Esophagus squamous epithelium (tissue), 5 donors: Measurements from ENCODE around the gene CLCN7. TPM values are rescaled to one million over a fixed set of nuclear protein-coding genes. Genes with fewer than 3 reads are reported as not detected.
A peak's percentile ranks its signal among the peaks of the same experiment; 100 is the strongest.
"Not testable (repeated sequence)": the region's sequence is repeated elsewhere in the genome, so short reads cannot be mapped to it uniquely, and the experiment has no call there.

Source experiments
- DNase-seq: peaks from one replicate; lab custom pipeline; 2025; lab: John Stamatoyannopoulos, UW
- H3K27ac ChIP-seq, 4 donors: fragments of 200-600 bp; sonication (generic); one replicate each; pipeline ENCODE4 v1.5.1; 2016 to 2019; ENCODE audit warnings: mild to moderate bottlenecking in 1 of 4
- H3K27me3 ChIP-seq, 4 donors: fragments of 200-600 bp; sonication (generic); 1 replicate in 3 of 4; 2 replicates in 1 of 4; pipeline versions ENCODE4 v1.5.1 to v1.6.0; 2017 to 2021; ENCODE audit warnings: antibody characterized with exemption in 1 of 4
- H3K36me3 ChIP-seq, 3 donors: fragments of 200-600 bp; sonication (generic); one replicate each; pipeline ENCODE4 v1.5.1; 2016 to 2019
- H3K4me1 ChIP-seq, 3 donors: fragments of 200-600 bp; sonication (generic); one replicate each; pipeline ENCODE4 v1.5.1; 2017 to 2019
- H3K4me3 ChIP-seq, 4 donors: fragments of 200-600 bp; sonication (generic); 1 replicate in 3 of 4; 2 replicates in 1 of 4; pipeline ENCODE4 v1.5.1; 2016 to 2019; ENCODE audit warnings: mild to moderate bottlenecking in 2 of 4, moderate library complexity in 1 of 4
- H3K9me3 ChIP-seq, 3 donors: fragments of 200-600 bp; sonication (generic); one replicate each; pipeline ENCODE4 v1.5.1; 2016 to 2019
- POLR2A ChIP-seq, 4 donors: fragments of 450-650 bp; IDR thresholded peaks; one replicate each; pipeline ENCODE4 v1.6.1; 2017; ENCODE audit warnings: antibody characterized with exemption in 4 of 4, mild to moderate bottlenecking in 4 of 4, moderate library complexity in 3 of 4
- WGBS, 2 donors: methylation state at CpG; one replicate each; pipeline ENCODE4 v1.1.5; 2018; 5-methylcytosine and 5-hydroxymethylcytosine counted together
- intact Hi-C: fragments of 100-400 bp; cut with DNase I; formaldehyde crosslinking; loops from one replicate; pipeline ENCODE4 v1.15.0; 2022
- total RNA-seq, 4 donors: library from RNA; depleted of rRNA; stranded (reverse); fragments of >200 nt; gene quantifications; one replicate each; pipeline ENCODE4 v1.1.0, GENCODE V29; 2016
- TF ChIP-seq, protein P1 (sequence below), 6 experiments: fragments of 450-650 bp in 4 of 6; fragments of 200-600 bp in 2 of 6; sonication (generic) in 2 of 6; IDR thresholded peaks; one replicate each; pipeline ENCODE4 v1.5.1; 2016 to 2019; ENCODE audit warnings: antibody characterized with exemption in 6 of 6, mild to moderate bottlenecking in 4 of 6, moderate library complexity in 4 of 6
- donor health status: DM: yes; HTN: yes; CAD: no.

CLCN7 gene
- total RNA-seq, 4 donors from 2014 or later: 21.5 to 41.2 (median 33.6) TPM

DNA sequence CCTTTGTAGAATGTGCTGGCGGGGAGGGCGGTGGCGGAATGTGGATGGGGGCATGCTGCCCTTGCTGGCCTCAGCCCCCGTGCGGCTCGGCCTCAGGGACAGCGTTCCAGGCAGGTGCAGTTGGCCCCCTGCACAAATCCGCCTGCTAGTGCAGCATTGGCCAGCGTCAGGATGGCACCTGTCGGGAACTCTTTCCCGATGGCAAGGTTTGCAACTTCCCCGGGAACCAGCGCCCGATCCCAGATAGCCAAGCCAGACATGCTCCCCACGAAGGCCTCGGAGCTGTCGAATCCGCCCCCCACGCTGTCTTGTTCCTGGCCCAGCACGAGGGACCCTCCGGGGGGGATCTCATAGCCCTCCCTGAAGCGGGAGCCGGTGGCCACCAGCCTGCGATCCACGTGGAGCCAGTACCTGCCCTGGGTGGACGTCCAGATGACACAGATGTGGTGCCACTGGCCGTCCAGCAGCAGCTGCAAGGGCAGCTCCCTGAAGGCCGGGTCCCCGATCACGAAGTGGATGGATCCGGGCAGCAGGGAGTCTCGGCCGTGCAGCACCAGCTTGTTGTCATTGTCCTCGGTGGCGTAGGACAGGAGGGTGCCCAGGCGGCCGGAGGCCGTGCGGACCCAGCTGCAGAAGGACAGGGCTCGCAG lies 11.1 kb upstream of the CLCN7 start:
- no peaks in the 10 kb centered on the region for H3K36me3 ChIP-seq
- no peak for DNase-seq
- TF ChIP-seq POLR2A (IDR thresholded peaks at IDR 0.05): no peak
- H3K27ac ChIP-seq: no peak overlapping the region
- H3K4me1 ChIP-seq: peaks cover 0 to 13% (median 0%) of the 10 kb centered on the region in 3 donors
- peaks cover 0 to 10% (median 0%) of the 10 kb centered on the region in 4 donors for H3K27me3 ChIP-seq
- no peaks in the 10 kb centered on the region for H3K9me3 ChIP-seq
- WGBS, 2 donors: 92 to 97% methylated on average over 6 to 7 of the region's 40 CpGs
- no peak overlapping the region for H3K4me3 ChIP-seq
- intact Hi-C loops: no loop called here

DNA sequence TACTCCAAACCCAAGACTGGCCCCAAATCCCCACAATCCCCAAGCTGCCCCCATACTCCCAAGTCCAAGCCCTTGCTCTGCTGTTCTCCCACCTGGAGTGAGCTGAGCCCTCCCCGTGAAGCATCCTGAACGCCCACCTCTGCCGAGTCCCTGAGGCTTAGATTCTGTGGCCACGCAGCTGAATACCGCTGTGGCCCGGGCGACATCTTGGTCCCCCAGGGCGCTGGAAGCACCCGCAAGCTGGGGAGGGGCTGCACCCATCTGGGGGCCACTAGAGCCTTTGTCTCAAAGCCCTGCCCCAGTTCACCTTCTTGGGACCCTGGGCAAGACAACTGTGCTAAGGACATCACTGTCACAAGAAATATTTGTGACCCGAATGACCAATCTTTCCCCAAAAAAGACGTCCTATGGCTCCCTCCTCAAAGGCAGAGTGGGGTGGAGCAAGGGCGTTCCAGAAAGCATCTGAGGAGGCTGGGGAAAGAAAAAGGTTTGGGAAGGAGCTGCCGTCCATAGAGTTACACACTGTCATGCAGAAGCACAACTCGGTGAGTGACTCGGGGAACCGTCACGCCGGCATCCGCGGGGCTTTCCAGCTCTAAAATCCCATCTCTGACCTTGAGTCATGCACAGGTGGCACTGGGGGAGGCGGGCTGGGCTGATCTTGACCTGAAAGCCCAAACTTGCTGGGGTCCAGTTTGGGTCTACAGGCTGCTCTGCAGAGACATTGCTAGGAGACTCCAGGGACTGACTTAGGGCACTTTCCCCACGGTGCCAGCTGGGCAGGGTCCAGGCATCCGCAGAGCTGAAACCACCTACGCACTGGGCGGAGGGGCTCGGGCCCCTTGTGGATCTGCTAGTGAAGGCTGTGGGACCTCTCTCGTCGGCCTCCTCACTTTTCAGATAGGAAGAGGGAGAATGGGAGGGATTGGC lies 7.3 kb upstream of the CLCN7 start:
- Histone ChIP-seq H3K4me1 (peaks cover 0 to 13% (median 0%) of the 10 kb centered on the region in 3 donors), H3K36me3 (no peaks in the 10 kb centered on the region), H3K27ac (no peak overlapping the region), H3K9me3 (no peaks in the 10 kb centered on the region), H3K27me3 (peaks cover 0 to 10% (median 0%) of the 10 kb centered on the region in 4 donors), H3K4me3 (no peak overlapping the region)
- TF ChIP-seq, protein P1, sequence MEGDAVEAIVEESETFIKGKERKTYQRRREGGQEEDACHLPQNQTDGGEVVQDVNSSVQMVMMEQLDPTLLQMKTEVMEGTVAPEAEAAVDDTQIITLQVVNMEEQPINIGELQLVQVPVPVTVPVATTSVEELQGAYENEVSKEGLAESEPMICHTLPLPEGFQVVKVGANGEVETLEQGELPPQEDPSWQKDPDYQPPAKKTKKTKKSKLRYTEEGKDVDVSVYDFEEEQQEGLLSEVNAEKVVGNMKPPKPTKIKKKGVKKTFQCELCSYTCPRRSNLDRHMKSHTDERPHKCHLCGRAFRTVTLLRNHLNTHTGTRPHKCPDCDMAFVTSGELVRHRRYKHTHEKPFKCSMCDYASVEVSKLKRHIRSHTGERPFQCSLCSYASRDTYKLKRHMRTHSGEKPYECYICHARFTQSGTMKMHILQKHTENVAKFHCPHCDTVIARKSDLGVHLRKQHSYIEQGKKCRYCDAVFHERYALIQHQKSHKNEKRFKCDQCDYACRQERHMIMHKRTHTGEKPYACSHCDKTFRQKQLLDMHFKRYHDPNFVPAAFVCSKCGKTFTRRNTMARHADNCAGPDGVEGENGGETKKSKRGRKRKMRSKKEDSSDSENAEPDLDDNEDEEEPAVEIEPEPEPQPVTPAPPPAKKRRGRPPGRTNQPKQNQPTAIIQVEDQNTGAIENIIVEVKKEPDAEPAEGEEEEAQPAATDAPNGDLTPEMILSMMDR (IDR thresholded peaks at IDR 0.05): no peak
- TF ChIP-seq POLR2A (IDR thresholded peaks at IDR 0.05): no peak
- 47 to 78% methylated on average over 17 to 26 of the region's 28 CpGs for WGBS, 2 donors
- intact Hi-C loops: no loop called here
- DNase-seq: no peak

DNA sequence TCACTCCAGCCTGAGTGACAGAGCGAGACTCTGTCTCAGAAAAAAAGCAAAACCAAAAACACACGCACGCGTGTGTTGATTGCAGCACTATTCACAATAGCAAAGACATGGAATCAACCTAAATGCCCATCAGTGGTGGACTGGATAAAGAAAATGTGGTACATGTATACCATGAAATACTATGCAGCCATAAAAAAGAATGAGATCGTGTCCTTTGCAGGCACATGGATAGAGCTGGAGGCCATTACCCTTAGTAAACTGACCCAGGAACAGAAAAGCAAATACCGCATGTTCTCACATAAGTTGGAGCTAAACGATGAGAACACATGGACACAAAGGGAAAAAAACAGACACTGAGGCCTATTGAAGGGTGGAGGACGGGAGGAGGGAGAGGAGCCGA lies 4.1 kb upstream of the CLCN7 start:
- H3K9me3 ChIP-seq, DNase-seq, H3K4me3 ChIP-seq, intact Hi-C loops, H3K36me3 ChIP-seq, H3K27ac ChIP-seq: not testable (repeated sequence)
- Histone ChIP-seq H3K27me3 (peaks cover 0 to 10% (median 0%) of the 10 kb centered on the region in 4 donors), H3K4me1 (peaks cover 6 to 29% (median 9%) of the 10 kb centered on the region in 3 donors)
- 94 to 97% methylated on average over 9 of the region's 9 CpGs for WGBS, 2 donors

DNA sequence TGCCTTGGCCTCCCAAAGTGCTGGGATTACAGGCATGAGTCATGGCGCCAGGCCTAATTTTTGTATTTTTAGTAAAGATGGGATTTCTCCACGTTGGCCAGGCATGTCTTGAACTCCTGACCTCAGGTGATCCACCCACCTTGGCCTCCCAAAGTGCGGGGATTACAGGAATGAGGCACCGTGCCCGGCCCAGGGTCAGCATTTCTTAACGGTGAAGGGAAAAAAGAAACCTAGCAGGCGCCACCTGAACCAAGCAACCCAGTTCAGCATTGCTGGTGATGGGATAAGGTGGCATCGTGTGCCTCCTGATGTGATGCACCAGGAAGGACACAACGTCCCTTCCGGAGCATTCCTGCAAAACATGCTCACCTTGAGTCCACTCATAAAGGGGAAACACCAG lies 2.2 kb upstream of the CLCN7 start:
- no peaks in the 10 kb centered on the region for H3K9me3 ChIP-seq
- H3K27me3 ChIP-seq: peaks cover 0 to 9% (median 0%) of the 10 kb centered on the region in 4 donors
- H3K36me3 ChIP-seq: no peaks in the 10 kb centered on the region
- no peak overlapping the region for H3K4me3 ChIP-seq
- 88% methylated on average over 7 to 10 of the region's 10 CpGs for WGBS, 2 donors
- DNase-seq: no peak
- TF ChIP-seq, protein P1 (IDR thresholded peaks at IDR 0.05): no peak
- no peak for TF ChIP-seq POLR2A (IDR thresholded peaks at IDR 0.05)
- intact Hi-C loops: no loop called here
- H3K27ac ChIP-seq: no peak overlapping the region
- peaks cover 14 to 38% (median 19%) of the 10 kb centered on the region in 3 donors for H3K4me1 ChIP-seq

DNA sequence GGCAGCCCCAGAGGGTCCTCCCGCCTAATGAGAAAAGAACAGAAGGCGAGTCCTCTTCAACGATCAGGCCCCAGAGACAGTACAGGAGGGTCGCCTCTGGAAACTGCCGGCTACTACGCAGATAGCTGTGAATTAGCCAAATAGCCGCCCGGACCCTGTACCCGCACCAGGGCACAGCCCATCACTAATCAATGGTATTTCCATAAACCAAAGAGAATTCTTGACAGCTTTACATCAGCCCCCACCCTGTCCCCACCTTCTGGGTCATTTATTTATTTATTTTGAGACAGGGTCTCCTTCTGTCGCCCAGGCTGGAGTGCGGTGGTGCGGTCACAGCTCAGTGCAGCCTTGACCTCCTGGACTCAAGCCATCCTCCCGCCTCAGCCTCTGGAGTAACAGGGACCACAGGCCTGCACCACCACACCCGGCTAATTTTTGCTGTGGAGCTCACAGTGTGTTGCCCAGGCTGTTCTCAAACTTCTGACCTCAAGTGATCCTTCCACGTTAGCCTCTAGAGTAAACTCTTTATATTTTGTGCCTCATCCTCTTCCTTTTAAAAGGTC lies 805 bp upstream of the CLCN7 start:
- intact Hi-C loops: no loop called here
- Histone ChIP-seq H3K4me3 (peak overlapping the region; percentile 66 to 93 (median 82)), H3K9me3 (no peaks in the 10 kb centered on the region), H3K27me3 (no peaks in the 10 kb centered on the region), H3K27ac (peak overlapping the region; percentile 83 to 96 (median 92)), H3K4me1 (peaks cover 14 to 49% (median 32%) of the 10 kb centered on the region in 3 donors), H3K36me3 (no peaks in the 10 kb centered on the region)
- no peak for TF ChIP-seq POLR2A (IDR thresholded peaks at IDR 0.05)
- TF ChIP-seq, protein P1 (IDR thresholded peaks at IDR 0.05): no peak
- 63 to 68% methylated on average over 10 to 13 of the region's 15 CpGs for WGBS, 2 donors
- no peak for DNase-seq
